Central memory CD8-positive, alpha-beta T cell (primary cell): ENCODE results near the gene RRP36.
"Not testable (repeated sequence)": the region's sequence is repeated elsewhere in the genome, so short reads cannot be mapped to it uniquely, and the experiment has no call there.

Source experiments
- ATAC-seq: fragments of 150-1000 bp; cut with Tn5 transposase; replicated peaks from 2 replicates; pipeline ENCODE4 v1.10.0; 2022; ENCODE audit warnings: mild to moderate bottlenecking, moderate FRiP score, moderate number of reproducible peaks; ENCODE audit not compliant: poor library complexity, severe bottlenecking; ENCODE audit errors: extremely low read depth
- DNase-seq, 2 donors: peaks; one replicate each; pipeline ENCODE4 v3.0.0; 2021; ENCODE audit warnings: low spot score in 2 of 2
- H3K27ac Mint-ChIP-seq: one replicate; pipeline ENCODE4 v1.8.0; 2022; ENCODE audit warnings: low read depth, mild to moderate bottlenecking, moderate library complexity, mixed read lengths
- H3K27me3 Mint-ChIP-seq: one replicate; pipeline ENCODE4 v1.8.0; 2022; ENCODE audit warnings: mixed read lengths
- H3K36me3 Mint-ChIP-seq: one replicate; pipeline ENCODE4 v1.8.0; 2022; ENCODE audit warnings: mild to moderate bottlenecking, moderate library complexity, mixed read lengths; ENCODE audit not compliant: insufficient read depth
- H3K4me1 Mint-ChIP-seq: one replicate; pipeline ENCODE4 v1.8.0; 2022; ENCODE audit warnings: mixed read lengths
- H3K4me3 Mint-ChIP-seq: one replicate; pipeline ENCODE4 v1.8.0; 2022; ENCODE audit warnings: mild to moderate bottlenecking, moderate library complexity, mixed read lengths
- H3K9me3 Mint-ChIP-seq: one replicate; pipeline ENCODE4 v1.8.0; 2022; ENCODE audit warnings: mixed read lengths

Gene RRP36

DNA sequence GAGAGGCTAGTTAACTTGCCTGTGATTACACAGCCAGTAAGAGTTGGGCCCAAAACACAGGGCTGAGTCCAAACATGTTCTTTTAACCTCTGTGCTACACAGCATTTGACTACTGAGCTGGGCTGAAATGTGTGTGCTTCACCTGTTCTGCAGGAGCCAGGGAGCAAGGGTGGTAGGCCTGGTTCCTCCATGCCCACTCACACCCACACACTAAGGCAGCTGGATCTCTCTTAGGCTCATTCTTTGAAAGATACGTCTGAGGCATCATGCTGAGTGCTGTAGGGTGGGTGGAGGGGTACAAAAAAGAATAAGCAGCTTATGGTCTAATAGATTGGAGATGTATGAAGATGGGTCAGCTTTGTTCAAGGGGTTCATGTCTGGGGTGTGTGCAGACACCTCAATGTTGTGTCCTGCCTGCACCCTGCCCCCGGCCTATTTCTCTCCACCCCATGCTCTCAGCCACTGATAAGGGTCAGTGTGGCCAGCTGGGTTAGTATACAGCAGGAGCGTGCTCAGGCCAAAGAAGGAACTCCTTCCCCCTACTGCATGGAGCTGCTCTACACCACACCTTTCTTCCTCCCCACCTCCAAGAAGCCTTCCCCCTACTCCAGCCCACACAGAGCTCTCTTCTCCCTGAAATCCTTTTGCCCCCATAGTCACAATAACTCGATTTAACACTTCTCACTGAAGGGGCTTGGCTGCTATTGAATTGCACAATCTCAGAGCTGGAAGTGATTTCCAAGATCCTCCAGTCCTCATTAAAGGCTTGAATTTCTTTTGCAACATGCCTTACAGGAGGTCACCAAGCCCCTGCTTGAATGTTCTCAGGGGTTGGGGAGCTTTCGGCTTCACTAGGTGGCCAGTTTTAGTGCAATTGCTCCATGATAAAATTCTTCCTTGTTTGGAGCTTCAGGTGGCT is 33.6 kb upstream of the RRP36 start:
- H3K27ac Mint-ChIP-seq, result no peak overlapping the region
- no peaks in the 10 kb centered on the region for H3K27me3 Mint-ChIP-seq
- no peak overlapping the region for H3K4me3 Mint-ChIP-seq
- DNase-seq, result no peak
- H3K4me1 Mint-ChIP-seq, result peaks cover 62% of the 10 kb centered on the region
- no peaks in the 10 kb centered on the region for H3K9me3 Mint-ChIP-seq
- no peak for ATAC-seq
- peaks cover 14% of the 10 kb centered on the region for H3K36me3 Mint-ChIP-seq

DNA sequence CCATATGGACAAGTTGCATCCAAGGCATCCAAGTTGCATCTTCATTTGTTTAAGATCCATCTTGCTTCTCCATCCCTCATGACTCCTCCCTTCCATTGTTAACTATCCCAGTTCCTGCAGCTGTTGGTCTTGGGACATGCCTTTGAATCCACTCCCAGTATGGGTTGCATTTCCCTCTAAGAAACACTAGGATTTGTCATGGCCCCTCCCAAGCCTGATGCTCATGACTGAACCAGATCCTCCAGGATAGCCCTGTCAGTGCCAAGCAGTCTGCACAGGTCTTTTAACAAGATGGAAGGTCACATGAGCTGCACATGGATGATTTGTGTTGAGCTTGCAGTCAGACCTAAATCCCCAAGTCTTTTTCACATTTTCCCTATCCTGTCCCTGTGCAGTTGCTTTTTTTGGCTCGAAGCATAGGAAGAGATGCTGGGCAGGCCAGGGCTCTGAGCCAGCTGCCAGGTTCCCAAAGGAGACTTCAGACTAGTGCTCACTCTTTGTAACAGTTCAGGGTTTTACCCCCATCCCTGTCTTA is 32.9 kb upstream of the RRP36 start:
- ATAC-seq (no peak), DNase-seq (no peak)
- Mint-ChIP-seq H3K27ac (no peak overlapping the region), H3K4me3 (no peak overlapping the region), H3K27me3 (no peaks in the 10 kb centered on the region), H3K36me3 (peaks cover 16% of the 10 kb centered on the region), H3K9me3 (no peaks in the 10 kb centered on the region), H3K4me1 (peaks cover 62% of the 10 kb centered on the region)

DNA sequence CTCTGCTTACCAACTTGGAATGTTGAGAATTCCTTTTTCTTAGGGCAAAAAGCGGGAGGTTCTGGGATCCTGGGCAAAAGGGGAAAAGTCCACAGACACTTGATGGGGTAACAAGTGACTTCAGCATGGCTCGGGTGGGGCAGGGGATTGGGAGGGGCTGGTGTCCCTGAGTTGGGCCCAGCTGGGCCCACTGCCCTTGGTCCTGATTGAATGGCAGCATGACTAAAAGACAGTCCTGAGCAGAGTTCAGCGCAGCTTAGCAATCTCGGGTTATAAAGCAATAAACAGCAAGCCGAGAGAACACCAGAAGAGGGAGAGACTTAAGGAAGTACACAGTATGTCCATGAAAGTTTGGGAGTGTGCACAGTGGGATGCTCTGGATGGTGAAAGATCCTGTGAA is 31.5 kb upstream of the RRP36 start:
- no peak for DNase-seq
- H3K27me3 Mint-ChIP-seq, result no peaks in the 10 kb centered on the region
- no peaks in the 10 kb centered on the region for H3K9me3 Mint-ChIP-seq
- H3K27ac Mint-ChIP-seq, result peak overlapping the region; percentile 35
- no peak for ATAC-seq
- H3K4me3 Mint-ChIP-seq, result no peak overlapping the region
- peaks cover 14% of the 10 kb centered on the region for H3K36me3 Mint-ChIP-seq
- H3K4me1 Mint-ChIP-seq, result peaks cover 55% of the 10 kb centered on the region

DNA sequence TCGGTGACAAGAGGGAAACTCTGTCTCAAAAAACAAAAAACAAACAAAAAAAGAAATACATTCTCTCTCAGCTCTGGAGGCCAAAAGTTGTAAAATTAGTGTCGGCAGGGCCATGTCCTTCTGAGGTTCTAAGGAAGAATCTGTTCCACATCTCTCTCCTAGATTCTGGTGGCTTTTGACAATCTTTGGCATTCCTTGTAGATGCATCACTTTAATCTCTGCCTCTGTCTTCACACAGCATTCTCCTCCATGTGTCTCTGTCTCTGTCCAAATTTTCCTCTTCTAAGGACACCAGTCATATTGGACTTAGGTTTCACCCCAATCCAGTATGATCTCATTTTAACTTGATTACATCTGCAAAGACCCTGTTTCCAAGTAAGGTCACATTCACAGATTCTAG is 28.0 kb upstream of the RRP36 start:
- Mint-ChIP-seq H3K27me3 (no peaks in the 10 kb centered on the region), H3K36me3 (peaks cover 15% of the 10 kb centered on the region), H3K9me3 (no peaks in the 10 kb centered on the region), H3K4me3 (no peak overlapping the region), H3K4me1 (peaks cover 24% of the 10 kb centered on the region), H3K27ac (no peak overlapping the region)
- ATAC-seq (no peak), DNase-seq (no peak)

DNA sequence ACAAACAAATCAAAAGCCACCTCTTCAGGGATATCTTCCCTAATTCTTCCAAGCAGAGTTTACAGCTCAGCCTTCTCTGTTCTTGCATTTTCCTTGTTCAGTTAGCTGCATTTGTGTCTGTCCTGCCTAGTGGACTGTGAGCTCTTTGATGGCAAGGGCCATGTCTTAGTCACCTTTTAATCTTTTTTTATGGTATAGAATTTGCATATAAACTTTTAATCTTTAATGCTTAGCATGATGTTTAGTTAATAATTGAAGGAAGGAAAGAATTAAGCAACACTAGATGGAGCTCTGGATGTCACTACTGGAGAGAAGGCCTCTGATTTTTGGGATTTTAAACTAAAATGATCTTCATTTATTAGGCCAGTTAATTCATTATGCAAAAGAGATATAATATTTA is 24.9 kb upstream of the RRP36 start:
- Mint-ChIP-seq H3K27me3 (no peaks in the 10 kb centered on the region), H3K9me3 (no peaks in the 10 kb centered on the region), H3K4me3 (no peak overlapping the region), H3K27ac (no peak overlapping the region), H3K4me1 (peaks cover 9% of the 10 kb centered on the region), H3K36me3 (peaks cover 12% of the 10 kb centered on the region)
- ATAC-seq (no peak), DNase-seq (no peak)

DNA sequence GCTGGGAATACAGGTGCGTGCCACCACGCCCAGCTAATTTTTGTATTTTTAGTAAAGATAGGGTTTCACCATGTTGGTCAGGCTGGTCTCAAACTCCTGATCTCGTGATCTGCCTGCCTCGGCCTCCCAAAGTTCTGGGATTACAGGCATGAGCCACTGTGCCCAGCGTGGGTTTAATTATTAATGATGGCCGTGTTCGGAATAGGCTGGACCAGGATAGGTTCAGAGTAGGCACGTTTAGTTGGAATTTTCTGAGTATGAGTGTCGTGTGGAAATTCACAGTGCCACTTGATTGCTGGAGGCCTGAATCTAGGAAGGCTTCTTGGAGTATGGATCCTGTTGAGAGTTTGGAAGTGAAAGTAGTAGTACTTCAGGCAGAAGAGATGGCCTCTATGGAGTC is 23.2 kb upstream of the RRP36 start:
- peaks cover 18% of the 10 kb centered on the region for H3K36me3 Mint-ChIP-seq
- H3K4me1 Mint-ChIP-seq, H3K4me3 Mint-ChIP-seq, H3K9me3 Mint-ChIP-seq, H3K27ac Mint-ChIP-seq, ATAC-seq, DNase-seq, H3K27me3 Mint-ChIP-seq: not testable (repeated sequence)

DNA sequence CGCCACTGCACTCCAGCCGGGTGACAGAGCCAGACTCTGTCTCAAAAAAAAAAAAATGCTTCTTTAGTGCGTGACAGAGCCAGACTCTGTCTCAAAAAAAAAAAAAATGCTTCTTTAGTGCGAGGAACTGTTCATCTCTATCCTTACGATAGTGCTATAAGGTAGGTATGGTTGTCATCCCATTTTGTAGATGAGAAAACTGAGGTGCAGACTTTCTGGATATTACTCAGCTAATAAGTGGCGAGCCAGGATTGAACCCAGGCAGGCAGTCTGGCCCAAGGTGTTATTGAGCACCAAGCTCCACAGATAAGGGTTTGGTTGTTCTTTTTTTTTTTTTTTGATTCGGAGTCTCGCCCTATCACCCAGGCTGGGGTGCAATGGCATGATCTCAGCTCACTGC is 19.6 kb upstream of the RRP36 start:
- Mint-ChIP-seq H3K27me3 (no peaks in the 10 kb centered on the region), H3K4me3 (no peak overlapping the region), H3K36me3 (peaks cover 19% of the 10 kb centered on the region), H3K27ac (no peak overlapping the region), H3K9me3 (no peaks in the 10 kb centered on the region), H3K4me1 (peaks cover 4% of the 10 kb centered on the region)
- ATAC-seq (no peak), DNase-seq (no peak)

DNA sequence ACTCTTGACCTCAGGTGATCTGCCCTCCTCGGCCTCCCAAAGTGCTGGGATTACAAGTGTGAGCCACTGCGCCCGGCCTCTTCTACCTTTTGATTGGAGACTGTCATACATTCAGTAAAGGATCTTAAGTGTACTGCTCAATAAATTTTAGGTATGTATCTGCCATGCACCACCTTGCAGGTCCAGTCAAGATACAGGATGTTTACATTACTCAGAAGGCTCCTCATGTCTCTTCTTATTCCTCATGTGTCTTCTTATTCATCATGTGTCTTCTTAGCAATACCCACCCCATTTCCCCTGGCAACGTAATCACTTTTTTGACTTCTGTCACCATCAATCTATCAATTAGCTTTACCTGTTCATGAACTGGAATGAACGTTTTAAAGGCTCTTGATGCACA is 15.6 kb upstream of the RRP36 start:
- H3K36me3 Mint-ChIP-seq, result peaks cover 24% of the 10 kb centered on the region
- peak overlapping the region; percentile 67 for H3K27ac Mint-ChIP-seq
- DNase-seq, result no peak
- peaks cover under 1% of the 10 kb centered on the region for H3K4me1 Mint-ChIP-seq
- H3K9me3 Mint-ChIP-seq, result no peaks in the 10 kb centered on the region
- no peak overlapping the region for H3K4me3 Mint-ChIP-seq
- no peaks in the 10 kb centered on the region for H3K27me3 Mint-ChIP-seq
- ATAC-seq, result no peak

DNA sequence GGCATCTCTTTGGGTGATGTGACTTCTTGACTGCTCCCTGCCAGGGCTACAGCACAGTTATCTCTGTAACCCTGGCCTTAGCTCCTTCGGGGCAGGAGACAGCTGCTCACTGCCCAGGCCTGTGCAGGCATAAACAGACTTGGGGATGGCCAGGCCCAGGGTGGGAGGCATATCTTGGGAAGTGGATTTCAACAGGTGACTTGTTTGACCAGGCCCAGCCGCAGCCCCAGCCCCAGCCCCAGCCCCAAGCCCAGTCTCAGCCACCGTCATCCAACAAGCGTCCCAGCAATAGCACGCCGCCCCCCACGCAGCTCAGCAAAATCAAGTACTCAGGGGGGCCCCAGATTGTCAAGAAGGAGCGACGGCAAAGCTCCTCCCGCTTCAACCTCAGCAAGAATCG is 15.2 kb upstream of the RRP36 start:
- Mint-ChIP-seq H3K4me1 (peaks cover under 1% of the 10 kb centered on the region), H3K27ac (peak overlapping the region; percentile 67), H3K9me3 (no peaks in the 10 kb centered on the region), H3K4me3 (no peak overlapping the region), H3K27me3 (no peaks in the 10 kb centered on the region), H3K36me3 (peaks cover 24% of the 10 kb centered on the region)
- no peak for ATAC-seq
- DNase-seq, result no peak

DNA sequence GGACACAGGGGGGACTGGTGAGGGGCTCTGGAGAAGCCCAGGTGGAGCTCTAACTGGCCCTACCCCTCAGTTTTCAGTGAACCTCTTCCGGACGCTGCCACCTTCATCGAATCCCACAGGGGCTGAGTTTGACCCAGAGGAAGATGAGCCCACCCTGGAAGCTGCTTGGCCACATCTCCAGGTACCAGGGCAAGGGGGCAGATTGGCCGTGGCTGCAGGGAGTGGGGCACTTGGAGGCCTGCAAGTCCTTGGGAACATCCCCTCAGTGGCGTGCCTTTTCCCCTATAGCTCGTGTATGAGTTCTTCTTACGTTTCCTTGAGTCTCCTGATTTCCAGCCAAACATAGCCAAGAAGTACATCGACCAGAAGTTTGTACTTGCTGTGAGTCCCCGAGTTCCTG is 14.3 kb upstream of the RRP36 start:
- H3K27ac Mint-ChIP-seq, result no peak overlapping the region
- ATAC-seq (no peak), DNase-seq (no peak)
- peaks cover 25% of the 10 kb centered on the region for H3K36me3 Mint-ChIP-seq
- H3K4me3 Mint-ChIP-seq, result no peak overlapping the region
- no peaks in the 10 kb centered on the region for H3K27me3 Mint-ChIP-seq
- peaks cover 9% of the 10 kb centered on the region for H3K4me1 Mint-ChIP-seq
- H3K9me3 Mint-ChIP-seq, result no peaks in the 10 kb centered on the region

DNA sequence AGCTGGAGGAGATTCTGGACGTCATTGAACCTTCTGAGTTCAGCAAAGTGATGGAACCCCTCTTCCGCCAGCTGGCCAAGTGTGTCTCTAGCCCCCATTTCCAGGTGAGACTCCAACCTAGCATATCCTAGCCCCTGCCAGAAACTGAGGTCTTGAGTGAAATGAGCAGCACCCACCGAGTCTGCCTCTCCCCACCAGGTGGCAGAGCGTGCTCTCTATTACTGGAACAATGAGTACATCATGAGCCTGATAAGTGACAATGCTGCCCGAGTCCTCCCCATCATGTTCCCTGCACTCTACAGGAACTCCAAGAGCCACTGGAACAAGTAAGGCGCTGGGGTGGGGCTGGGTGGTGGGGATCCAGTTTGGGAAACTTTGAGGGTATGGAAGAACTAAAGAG is 12.3 kb upstream of the RRP36 start:
- Mint-ChIP-seq H3K36me3 (peaks cover 25% of the 10 kb centered on the region), H3K27ac (no peak overlapping the region), H3K4me1 (peaks cover 29% of the 10 kb centered on the region), H3K27me3 (no peaks in the 10 kb centered on the region), H3K4me3 (no peak overlapping the region), H3K9me3 (no peaks in the 10 kb centered on the region)
- no peak for ATAC-seq
- DNase-seq, result no peak

DNA sequence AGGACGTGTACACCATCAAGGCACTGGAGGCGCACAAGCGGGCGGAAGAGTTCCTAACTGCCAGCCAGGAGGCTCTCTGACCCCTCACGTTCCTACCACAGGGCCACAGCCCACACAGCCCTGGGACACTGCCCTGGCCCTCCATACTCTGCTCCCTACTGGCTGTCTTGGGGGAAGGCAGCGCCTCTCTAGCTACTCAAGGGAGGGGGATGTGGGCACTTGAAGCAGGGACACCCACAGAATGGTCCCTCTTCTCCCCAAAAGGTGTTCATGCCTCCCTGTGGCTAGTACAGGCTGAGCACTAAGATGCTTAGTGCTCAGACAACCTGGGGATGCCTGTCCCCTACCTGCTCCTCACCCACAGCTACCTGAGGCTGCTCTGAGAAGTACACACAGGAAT is 10.2 kb upstream of the RRP36 start:
- Mint-ChIP-seq H3K27ac (no peak overlapping the region), H3K9me3 (no peaks in the 10 kb centered on the region), H3K27me3 (no peaks in the 10 kb centered on the region), H3K4me3 (no peak overlapping the region), H3K36me3 (peaks cover 23% of the 10 kb centered on the region), H3K4me1 (peaks cover 43% of the 10 kb centered on the region)
- ATAC-seq, result no peak
- DNase-seq, result no peak

DNA sequence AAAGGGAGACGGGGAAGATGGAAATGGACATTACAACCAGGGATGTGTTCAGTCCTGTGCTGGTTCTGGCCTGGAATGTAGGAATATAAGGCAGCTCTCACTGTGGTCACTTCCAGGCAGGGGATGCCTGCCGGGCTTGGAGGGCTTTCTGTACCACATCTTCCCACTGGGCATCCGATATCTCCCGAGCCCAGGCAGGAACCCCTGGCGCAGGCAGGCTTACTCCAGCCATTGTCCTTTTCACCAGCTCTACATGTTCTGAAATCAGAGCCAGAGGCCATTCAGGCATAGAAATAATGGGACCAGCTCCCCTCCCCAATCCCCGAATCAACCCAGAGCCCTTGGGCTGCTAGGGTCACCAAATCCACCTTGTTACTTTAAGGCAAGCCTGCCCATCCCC is 9.1 kb upstream of the RRP36 start:
- ATAC-seq (no peak), DNase-seq (no peak)
- Mint-ChIP-seq H3K27ac (peak overlapping the region; percentile 92), H3K36me3 (peaks cover 15% of the 10 kb centered on the region), H3K27me3 (no peaks in the 10 kb centered on the region), H3K9me3 (no peaks in the 10 kb centered on the region), H3K4me3 (peak overlapping the region; percentile 89), H3K4me1 (peaks cover 45% of the 10 kb centered on the region)
